AG04450 (cell line): ENCODE results near the gene IL4R. TPM values are rescaled to one million over a fixed set of nuclear protein-coding genes. Genes with fewer than 3 reads are reported as not detected.

ENCODE experiments used
- CTCF ChIA-PET: fragments of 300-600, 350-600 bp; formaldehyde crosslinking; extraction: SDS; loops from one replicate; lab custom pipeline; 2022; ENCODE audit warnings: antibody characterized with exemption, inconsistent platforms; lab: Charles Lee
- POLR2A ChIA-PET: fragments of 350-600 bp; formaldehyde crosslinking; extraction: SDS; loops from one replicate; lab custom pipeline; 2021; ENCODE audit warnings: antibody characterized with exemption, inconsistent platforms; lab: Yijun Ruan, JAX
- DNase-seq: peaks from one replicate; pipeline ENCODE4 v3.0.0-alpha.2; 2011; ENCODE audit warnings: low read depth, low spot score
- H3K27ac ChIP-seq: one replicate; pipeline ENCODE4 v1.5.1; 2012; ENCODE audit warnings: low read depth, low read length, control low read depth
- H3K27me3 ChIP-seq: one replicate; pipeline ENCODE4 v1.6.0; 2012; ENCODE audit warnings: low read length; ENCODE audit not compliant: control insufficient read depth, insufficient read depth
- H3K4me3 ChIP-seq: 2 replicates; pipeline ENCODE4 v1.5.1; 2011; ENCODE audit warnings: mild to moderate bottlenecking, low read depth, low read length, control low read depth
- H3K9me3 ChIP-seq: 2 replicates; pipeline ENCODE4 v1.5.1; 2012; ENCODE audit warnings: low read length; ENCODE audit not compliant: control insufficient read depth, insufficient read depth
- polyA plus RNA-seq: library from polyadenylated mRNA; depleted of rRNA; stranded (reverse); fragments of >200 nt; gene quantifications from 2 replicates; pipeline ENCODE4 v1.2.3, GENCODE V29; 2011
- TF ChIP-seq, protein P1 (sequence below): IDR thresholded peaks from 2 replicates; pipeline ENCODE4 v1.5.1; 2011; ENCODE audit warnings: low read depth, low read length, control low read depth, inconsistent platforms

Gene IL4R
- polyA plus RNA-seq, 1 experiment = 31.1 TPM

DNA sequence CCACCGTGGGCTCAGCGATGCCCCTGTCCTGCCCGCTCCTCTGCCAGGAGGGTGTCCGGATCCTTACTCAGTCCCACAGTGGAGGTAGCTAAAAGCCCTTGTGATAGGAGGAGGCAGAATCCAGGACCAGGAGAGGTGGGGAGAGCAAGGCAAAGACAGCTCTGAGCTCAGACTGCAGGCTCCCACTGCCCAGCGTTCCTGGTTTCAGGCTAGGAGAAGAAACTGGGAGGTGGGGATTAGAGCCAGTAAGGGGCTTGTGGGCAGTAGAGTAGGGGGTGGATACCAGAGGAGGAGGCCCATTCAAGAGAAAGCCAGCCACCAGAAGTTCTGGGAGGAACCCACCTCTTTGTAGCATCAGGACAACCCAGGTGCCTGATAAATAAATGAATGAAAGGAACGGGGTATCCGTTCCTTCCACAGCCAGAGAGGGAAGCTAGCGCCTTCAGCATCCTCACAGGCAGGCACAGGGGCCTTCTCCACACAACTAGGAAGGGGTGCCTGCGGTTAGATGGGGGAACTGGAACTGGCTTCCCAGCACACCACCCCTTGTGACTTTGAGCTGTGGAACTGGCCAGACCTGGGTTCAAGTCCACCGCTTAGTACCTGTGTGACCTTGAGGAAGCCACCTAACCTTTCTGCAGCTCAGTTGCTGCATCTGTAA, 90.5 kb downstream of the IL4R start:
- ChIA-PET POLR2A (no interaction called here), CTCF (no interaction called here)
- Histone ChIP-seq H3K27me3 (no peaks in the 10 kb centered on the region), H3K27ac (no peak overlapping the region), H3K4me3 (no peak overlapping the region), H3K9me3 (no peaks in the 10 kb centered on the region; the same call in 1 of the 2 replicates)
- TF ChIP-seq, protein P1, sequence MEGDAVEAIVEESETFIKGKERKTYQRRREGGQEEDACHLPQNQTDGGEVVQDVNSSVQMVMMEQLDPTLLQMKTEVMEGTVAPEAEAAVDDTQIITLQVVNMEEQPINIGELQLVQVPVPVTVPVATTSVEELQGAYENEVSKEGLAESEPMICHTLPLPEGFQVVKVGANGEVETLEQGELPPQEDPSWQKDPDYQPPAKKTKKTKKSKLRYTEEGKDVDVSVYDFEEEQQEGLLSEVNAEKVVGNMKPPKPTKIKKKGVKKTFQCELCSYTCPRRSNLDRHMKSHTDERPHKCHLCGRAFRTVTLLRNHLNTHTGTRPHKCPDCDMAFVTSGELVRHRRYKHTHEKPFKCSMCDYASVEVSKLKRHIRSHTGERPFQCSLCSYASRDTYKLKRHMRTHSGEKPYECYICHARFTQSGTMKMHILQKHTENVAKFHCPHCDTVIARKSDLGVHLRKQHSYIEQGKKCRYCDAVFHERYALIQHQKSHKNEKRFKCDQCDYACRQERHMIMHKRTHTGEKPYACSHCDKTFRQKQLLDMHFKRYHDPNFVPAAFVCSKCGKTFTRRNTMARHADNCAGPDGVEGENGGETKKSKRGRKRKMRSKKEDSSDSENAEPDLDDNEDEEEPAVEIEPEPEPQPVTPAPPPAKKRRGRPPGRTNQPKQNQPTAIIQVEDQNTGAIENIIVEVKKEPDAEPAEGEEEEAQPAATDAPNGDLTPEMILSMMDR = no peak
- no peak for DNase-seq

DNA sequence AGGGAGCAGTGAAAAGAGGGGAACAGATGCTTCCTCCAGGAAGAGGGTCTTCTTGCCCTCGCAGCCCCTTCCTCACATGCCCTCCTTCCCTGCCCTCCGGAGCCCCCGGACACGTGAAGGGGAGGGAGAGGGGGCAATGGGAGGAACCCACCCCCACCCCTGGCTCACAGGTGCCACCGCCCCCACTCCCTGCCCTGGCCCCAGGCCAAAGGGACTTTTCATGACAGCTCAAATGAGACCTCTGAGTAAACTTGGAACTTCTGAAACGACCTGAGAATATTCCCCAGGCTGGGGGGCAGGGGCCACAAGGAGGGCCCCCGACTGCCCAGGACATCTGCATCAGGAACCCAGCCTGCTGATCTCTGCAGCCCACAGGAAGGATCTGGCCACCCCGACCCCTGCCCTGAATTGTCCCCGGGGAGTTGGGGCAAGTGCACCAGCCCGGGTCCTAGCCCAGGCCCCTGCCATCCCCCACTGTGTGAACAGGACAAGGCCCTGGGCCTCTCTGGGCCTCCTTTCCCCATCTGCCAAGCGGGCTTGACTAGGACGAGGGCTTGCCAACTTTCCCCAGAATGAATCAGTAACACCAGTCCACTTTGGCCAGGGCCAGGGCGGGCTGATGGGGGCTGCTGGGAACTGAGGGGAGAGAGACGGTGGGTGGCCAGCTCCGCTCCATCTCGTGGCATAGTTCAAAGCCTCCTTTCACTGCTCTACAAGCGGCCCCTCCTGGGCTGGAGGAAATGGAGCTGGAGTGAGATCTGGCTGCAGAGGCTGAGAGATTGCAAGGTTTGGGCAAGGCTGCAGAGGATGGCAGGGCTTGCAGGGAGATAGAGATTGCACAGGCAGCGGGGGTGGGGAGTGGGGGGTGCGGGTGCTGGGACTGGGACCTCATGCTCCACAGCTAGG, 92.0 kb downstream of the IL4R start:
- TF ChIP-seq, protein P1 = no peak
- no peaks in the 10 kb centered on the region; the same call in 1 of the 2 replicates for H3K9me3 ChIP-seq
- H3K27me3 ChIP-seq = no peaks in the 10 kb centered on the region
- H3K27ac ChIP-seq = no peak overlapping the region
- no peak overlapping the region for H3K4me3 ChIP-seq
- DNase-seq = no peak
- ChIA-PET POLR2A (interaction anchor here (0.6 kb wide), 1 partner anchor 389 kb away, joined by 3 read pairs; no protein-coding TSS in a partner anchor), CTCF (interaction anchor here (1.7 kb wide), 1 partner anchor 171 kb away, joined by 5 read pairs; no protein-coding TSS in a partner anchor)

DNA sequence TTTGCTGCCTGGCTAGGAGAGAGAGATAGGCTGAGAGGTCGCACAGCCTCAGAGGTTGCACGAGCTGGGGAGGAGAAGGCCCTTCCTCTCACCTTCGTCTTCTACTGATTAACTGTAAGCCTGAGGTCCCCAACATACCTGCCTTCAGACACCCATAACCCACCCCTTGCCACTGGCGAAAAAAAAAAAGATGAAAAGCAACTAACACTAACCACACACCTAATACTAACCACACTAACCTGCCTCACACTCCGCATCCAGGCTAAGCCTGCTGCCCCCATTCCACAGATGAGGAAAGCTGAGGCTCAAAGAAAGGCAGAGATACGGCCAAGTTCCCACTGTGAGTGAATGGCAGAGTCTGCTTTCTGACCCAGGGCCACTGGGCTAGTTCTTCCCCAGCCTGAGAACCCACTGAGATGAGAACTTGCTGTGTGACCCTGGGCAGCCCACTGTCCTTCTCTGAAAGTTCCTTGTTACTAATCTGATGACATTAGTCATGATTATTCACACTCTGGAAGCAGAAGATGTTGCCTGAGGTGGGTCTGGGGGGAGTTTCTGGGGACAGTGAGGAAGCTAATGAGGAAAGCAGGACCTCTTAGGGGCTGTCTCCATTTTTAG, 92.8 kb downstream of the IL4R start:
- no peak for DNase-seq
- TF ChIP-seq, protein P1 = no peak
- ChIA-PET CTCF (interaction anchor here (1.7 kb wide), 1 partner anchor 172 kb away, joined by 5 read pairs; no protein-coding TSS in a partner anchor), POLR2A (no interaction called here)
- Histone ChIP-seq H3K4me3 (no peak overlapping the region), H3K27me3 (no peaks in the 10 kb centered on the region), H3K27ac (no peak overlapping the region), H3K9me3 (no peaks in the 10 kb centered on the region; the same call in 1 of the 2 replicates)

DNA sequence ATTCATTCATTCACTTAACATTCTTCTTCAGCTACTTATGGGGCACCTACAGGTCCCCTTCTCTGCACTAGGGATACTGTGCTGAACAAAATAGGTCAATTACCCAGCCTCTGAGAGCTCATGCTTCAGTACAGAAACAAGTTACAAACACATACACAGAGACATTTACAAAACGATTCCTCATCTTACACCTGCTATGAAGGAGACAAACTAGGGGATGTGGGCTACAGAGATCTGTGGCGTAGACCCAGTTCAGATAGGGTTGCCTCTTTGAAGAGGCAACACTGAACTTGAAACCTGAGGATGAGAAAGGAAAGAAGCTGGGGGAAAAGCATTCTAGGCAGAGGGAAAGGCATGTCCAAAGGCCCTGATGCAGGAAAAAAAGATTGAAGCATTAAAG, 93.4 kb downstream of the IL4R start:
- TF ChIP-seq, protein P1 = no peak
- Histone ChIP-seq H3K27ac (no peak overlapping the region), H3K27me3 (no peaks in the 10 kb centered on the region), H3K4me3 (no peak overlapping the region), H3K9me3 (no peaks in the 10 kb centered on the region; the same call in 1 of the 2 replicates)
- CTCF ChIA-PET = interaction anchor here (1.7 kb wide), 1 partner anchor 172 kb away, joined by 5 read pairs; no protein-coding TSS in a partner anchor
- no peak for DNase-seq
- POLR2A ChIA-PET = no interaction called here
